DMS 273 (cell line): Measurements from ENCODE around the gene PRTFDC1.
"Not testable (repeated sequence)": the region's sequence is repeated elsewhere in the genome, so short reads cannot be mapped to it uniquely, and the experiment has no call there.

Source experiments
- DNase-seq: peaks from one replicate; lab custom pipeline; 2025; ENCODE audit not compliant: unreplicated experiment; lab: John Stamatoyannopoulos, UW

The PRTFDC1 gene

GRCh38 chr10:24966962-24967481 lies 14.6 kb upstream of the PRTFDC1 start:
- no peak for DNase-seq

DNA sequence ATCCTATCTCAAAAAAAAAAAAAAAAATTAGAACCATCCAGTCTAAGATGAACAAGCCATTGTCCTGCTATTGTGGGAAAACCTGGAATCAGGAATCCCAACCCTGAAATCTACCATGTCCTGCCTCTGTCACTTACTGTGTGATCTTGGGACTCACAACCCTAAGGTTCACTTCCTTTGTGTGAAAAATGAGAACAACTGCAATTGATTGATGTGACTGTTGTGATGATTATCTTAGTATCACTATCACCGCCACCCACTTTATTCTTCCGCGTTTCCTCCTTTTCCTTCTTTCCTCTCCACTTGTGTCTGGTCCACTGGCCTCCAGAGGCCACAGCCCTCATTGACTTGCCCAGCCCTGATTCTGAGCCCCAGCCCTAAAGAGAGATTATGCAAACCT lies 12.6 kb upstream of the PRTFDC1 start:
- DNase-seq: no peak

DNA sequence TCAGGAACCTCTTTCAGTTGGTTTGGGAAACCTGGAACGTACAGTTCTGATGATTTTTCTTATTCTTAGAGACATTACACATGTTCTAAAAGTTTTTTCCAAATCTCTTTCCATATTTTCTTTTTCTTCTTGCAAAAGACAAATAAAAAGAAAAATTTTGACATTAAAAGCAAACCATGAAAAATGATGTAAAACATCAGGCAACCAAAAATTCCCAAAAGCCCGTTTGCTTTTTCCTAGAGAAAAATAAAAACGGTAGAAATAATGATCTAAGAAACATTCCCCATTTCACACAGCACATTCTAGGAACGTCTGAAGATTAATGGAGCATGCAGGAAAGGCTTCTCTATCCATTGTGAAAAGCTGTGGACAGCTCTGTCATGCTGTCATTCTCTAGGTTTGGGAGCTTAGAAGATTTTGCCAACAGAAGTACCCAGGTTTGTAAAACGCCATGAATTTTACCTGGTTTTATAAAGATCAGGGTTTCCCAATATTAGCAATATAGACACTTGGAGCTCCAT lies 11.2 kb upstream of the PRTFDC1 start:
- no peak for DNase-seq

DNA sequence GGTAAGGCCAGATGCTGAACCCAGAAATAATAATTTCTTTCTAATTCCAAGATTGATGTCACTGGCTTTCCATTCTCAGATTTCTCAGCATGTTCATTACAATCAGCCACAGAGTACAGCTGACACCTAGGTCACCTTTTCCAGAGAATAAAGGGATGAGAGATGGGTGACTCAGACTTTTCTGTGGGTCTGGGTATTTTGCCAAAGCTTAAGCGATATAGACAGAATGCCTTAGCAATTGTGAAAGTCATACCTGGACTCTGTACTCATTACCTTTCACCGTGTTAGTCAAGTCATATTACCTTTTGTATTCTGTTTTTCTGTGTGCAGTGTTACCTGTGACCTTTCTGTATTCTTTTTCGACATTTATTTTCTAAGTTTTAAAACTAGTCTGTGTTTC lies 10.6 kb upstream of the PRTFDC1 start:
- no peak for DNase-seq

DNA sequence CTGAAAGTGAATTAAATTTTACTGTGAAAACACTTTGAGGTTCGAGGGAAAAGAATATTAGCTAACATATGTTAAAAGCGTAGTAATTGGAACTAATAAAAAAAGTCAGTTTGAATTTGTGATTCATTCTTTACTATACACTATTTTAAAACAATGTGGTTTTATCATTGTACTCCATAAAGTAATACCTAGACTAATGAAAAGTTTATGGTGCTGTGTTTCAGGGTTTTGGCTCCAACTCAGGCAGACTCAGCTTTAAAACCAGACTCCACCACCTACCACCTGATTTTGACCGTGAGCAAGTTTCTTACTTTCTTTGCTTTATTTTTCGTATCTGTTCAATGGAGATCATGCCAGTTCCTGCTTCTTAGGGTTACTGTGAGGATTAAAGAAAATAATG lies 9.2 kb upstream of the PRTFDC1 start:
- DNase-seq: no peak

- DNase-seq: no peak
Observed at GRCh38 chr10:24959382-24959730, 7.0 kb upstream of the PRTFDC1 start.

- no peak for DNase-seq
Observed at GRCh38 chr10:24958721-24959381, 6.4 kb upstream of the PRTFDC1 start.

DNA sequence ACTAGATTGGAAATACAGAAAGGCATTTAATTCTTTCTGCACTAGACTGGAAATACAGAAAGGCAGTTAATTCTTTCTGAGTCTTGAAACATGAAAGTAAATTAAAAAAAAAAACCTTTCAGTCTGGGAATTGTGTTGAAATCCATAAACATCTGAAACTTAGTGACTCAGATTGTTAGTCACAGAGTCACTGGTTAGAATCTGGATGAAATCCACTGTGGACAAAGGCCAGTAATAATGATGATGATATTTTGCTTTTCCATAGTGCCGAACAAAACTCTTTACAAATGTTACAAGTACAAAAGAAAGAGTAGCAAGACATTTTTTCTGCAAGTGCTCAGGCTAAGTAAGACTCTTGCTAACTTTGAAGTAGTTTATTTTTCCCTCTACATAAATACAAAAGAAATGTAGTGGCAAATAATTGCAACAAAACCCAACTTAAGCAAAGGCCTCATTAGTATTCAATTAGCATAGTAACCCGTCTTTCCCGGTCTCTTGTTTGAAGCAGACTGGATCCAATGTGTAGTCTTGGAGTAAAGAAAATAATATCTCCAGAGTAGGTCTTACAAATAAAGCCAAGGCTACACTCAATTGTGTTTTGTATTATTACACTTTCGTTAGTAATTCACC lies 5.8 kb upstream of the PRTFDC1 start:
- DNase-seq: no peak

- DNase-seq: not testable (repeated sequence)
Observed at GRCh38 chr10:24957624-24958051, 5.2 kb upstream of the PRTFDC1 start.

DNA sequence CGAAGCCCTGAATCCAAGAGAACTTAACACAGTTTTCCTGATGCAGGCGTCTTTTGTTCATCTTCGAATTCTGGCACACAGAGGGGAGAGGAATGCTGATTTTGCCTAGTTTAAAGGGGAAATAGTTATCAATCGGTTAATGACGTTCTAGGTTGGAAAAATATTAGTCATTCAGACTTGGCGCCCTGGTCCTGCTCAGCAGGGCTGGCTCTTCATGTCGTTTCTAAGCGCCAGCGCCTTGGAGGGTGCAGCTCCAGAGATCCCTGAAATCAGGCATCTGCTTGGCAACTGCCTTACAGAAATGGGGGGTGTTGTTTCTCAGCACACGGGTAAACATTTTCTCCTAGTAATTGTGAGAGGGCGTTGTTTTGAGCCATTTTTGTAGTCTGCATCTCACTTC lies 1.3 kb upstream of the PRTFDC1 start:
- DNase-seq: no peak

DNA sequence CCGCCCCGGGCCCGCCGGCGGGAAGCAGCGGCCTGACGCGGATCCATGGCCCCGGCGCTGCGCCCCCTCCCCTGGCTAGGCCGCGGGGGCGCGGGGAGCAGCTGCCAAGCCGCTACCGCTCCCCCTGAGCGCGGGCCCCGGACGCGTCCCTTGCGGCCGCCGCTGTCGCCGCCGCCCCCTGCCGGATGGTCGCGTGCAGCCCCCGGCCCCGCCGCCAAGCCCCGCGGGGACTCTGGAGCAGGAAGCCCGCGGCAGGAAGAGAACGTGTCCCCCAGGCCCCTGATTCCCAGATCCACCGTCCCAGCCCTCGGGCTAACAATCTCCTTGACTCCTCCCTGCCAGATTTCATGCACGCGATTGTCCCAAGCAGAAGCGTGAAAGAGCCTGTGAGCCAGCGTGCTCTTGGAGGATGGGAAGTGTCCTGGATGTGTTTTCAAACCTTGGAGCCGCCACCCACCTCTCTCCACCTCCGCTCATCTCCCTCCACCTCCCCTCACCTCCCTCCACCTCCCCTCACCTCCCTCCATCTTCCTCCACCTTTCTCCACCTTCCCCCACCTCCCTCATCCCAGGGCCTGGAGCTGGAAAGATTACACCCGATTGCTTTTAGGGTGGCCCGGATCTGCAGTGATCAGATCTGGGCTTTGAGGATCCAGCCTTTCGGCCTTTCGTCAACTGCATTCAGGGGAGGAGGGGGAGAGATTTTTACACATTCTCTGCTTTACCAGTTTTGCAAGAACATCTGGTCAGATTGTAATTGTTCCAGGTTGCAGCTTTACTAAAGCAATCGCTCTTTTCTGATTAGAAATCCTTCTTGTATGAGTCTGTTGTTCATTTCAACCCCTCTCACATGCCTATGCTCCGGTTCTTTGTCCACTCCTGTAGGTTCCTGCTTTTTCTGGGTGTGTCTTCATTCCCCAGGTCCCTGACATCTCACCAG lies 570 bp upstream of the PRTFDC1 start:
- peak; percentile 67 for DNase-seq

GRCh38 chr10:24951201-24952142 lies 934 bp downstream of the PRTFDC1 start:
- peak; percentile 22 for DNase-seq

DNA sequence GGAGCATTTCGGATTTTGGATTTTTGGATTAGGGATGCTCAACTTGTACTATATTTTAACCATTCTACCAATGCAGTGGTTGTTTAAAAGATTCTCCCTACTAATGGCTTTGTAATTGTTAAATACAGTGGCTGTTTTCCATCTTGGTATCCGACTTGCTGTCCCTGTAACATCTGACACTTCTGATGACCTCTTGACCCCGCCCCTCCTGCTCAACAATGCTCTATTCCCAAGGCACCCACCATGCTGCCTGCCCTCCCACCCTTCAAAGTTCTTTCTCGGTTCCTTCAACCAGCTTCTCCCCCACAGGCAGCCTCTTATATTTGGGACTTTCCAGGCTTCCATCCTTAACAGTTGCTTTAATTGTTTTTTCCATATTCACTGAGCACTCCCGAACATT lies 2.0 kb downstream of the PRTFDC1 start:
- no peak for DNase-seq

GRCh38 chr10:24949616-24950015 lies 2.8 kb downstream of the PRTFDC1 start:
- no peak for DNase-seq

DNA sequence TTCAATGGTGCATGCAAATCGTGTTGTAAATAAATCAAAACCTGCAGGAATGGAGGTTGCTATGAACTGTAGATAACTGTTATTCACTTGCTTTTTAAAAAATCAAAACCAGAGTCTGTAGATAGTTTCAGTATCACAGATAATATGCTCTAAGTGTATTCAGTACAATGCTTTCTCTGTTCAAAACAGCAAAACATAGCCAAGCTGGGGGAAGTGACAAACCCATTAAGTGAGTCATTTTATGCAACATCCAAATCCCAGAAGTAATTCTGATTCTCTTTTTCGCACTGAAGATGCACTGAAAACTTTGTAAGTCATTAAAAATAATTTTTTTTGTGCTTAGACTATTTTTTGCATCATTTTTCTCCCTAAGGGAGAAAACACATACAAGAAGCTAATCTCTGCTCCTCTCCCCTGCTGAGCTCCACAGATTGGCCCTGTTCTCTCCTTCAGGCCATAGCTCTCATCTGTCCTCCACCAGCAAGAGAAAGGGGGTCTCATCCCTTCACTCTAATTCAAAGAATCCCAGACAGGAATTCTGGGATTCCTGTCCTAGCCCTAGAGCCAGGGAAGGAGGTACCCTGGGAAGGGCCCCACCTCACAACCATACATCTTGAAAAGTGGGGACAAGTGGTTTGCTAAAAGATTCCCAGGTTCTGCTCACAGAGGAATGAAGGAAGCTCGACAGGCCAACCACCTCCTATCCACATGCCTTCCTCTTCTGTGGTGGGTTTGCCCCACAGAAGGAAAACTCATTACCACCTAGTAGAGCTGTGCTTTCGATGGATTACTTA lies 4.9 kb downstream of the PRTFDC1 start:
- DNase-seq: no peak

- peak; percentile 66 for DNase-seq
Observed at GRCh38 chr10:24944512-24945255, 7.7 kb downstream of the PRTFDC1 start.

GRCh38 chr10:24938525-24938924 lies 13.9 kb downstream of the PRTFDC1 start:
- DNase-seq: no peak

DNA sequence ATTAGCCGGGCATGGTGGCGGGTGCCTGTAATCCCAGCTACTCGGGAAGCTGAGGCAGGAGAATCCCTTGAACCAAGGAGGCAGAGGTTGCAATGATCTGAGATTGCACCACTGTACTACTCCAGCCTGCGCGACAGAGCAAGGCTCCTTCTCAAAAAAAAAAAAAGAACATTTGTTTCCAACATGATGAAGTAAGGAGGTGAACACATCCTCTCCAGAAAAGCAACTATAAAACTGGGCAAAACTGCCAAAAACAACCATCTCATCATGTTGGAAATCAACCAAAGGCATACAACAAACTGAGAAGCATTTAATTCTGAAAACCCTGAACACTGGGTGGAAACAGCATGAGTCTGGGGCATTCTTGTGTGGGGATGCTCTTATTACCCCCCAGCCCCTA lies 14.3 kb downstream of the PRTFDC1 start:
- DNase-seq: no peak
